ENCODE data around the gene SUV39H1. TPM values are rescaled to one million over a fixed set of nuclear protein-coding genes. Genes with fewer than 3 reads are reported as not detected.
"Not testable (repeated sequence)": the region's sequence is repeated elsewhere in the genome, so short reads cannot be mapped to it uniquely, and the experiment has no call there.

Gene SUV39H1
- total RNA-seq, 6 donors from 2014 or later: 1.2 to 7.3 (median 6.0) TPM

- no peak for DNase-seq
- 81 to 83% methylated on average over 7 to 10 of the region's 10 CpGs for WGBS, 2 donors
- H3K9me3 ChIP-seq: no peaks in the 10 kb centered on the region
- no peaks in the 10 kb centered on the region for H3K27me3 ChIP-seq
- H3K36me3 ChIP-seq: no peaks in the 10 kb centered on the region
- peak overlapping the region in 1 of 4 donors; percentile 43 for H3K27ac ChIP-seq
- peaks cover 0 to 8% (median 1%) of the 10 kb centered on the region in 4 donors for H3K4me1 ChIP-seq
- no peak for ATAC-seq (ENCODE audit: low FRiP score in 2 of 2)
- H3K4me3 ChIP-seq: no peak overlapping the region
- no peak for TF ChIP-seq POLR2AphosphoS5 (IDR thresholded peaks at IDR 0.05)
- TF ChIP-seq EP300 (IDR thresholded peaks at IDR 0.05): no peak
- no peak for TF ChIP-seq POLR2A (IDR thresholded peaks at IDR 0.05)
- TF ChIP-seq CTCF (IDR thresholded peaks at IDR 0.05): no peak
Measured at GRCh38 chrX:48681539-48682183, 14.9 kb upstream of the SUV39H1 start.

DNA sequence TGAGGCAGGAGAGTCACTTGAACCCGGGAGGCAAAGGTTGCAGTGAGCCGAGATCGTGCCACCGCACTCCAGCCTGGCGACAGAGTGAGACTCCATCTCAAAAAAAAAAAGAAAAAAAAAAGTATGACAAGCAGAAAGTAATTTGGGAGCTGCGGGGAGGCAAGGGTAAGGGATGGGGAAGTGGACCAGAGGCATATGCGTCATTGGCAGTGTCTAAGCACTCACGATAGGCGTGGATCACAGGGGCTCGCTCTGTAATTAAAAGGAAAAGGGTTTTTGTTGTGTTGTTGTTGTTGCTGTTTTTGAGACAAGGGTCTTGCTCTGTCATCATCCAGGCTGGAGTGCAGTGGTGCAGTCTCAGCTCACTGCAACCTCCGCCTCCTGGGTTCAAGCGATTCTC is 13.7 kb upstream of the SUV39H1 start:
- not testable (repeated sequence) for H3K9me3 ChIP-seq, H3K4me1 ChIP-seq, H3K36me3 ChIP-seq, H3K4me3 ChIP-seq, H3K27me3 ChIP-seq
- WGBS, 2 donors: 74 to 90% methylated on average over 12 of the region's 12 CpGs
- peak overlapping the region; percentile 79 to 82 (median 81) for H3K27ac ChIP-seq
- DNase-seq: peak in 1 of 2 donors; percentile 42
- peak in 1 of 2 donors; percentile 79 for ATAC-seq (ENCODE audit: low FRiP score in 2 of 2)

DNA sequence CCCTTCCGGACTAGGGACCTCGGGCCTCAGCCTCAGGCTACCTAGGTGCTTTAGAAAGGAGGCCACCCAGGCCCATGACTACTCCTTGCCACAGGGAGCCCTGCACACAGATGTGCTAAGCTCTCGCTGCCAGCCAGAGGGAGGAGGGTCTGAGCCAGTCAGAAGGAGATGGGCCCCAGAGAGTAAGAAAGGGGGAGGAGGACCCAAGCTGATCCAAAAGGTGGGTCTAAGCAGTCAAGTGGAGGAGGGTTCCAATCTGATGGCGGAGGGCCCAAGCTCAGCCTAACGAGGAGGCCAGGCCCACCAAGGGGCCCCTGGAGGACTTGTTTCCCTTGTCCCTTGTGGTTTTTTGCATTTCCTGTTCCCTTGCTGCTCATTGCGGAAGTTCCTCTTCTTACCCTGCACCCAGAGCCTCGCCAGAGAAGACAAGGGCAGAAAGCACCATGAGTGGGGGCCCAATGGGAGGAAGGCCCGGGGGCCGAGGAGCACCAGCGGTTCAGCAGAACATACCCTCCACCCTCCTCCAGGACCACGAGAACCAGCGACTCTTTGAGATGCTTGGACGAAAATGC is 13.0 kb upstream of the SUV39H1 start, which contains the start of gene WAS:
WAS (plus strand) TSS at position 389 of the 572 bp plus-strand sequence; CDS start at position 444, 55 bp downstream.
- ATAC-seq (ENCODE audit: low FRiP score in 2 of 2): peak; percentile 54 to 88
- DNase-seq: peak in 1 of 2 donors; percentile 49
- H3K4me3 ChIP-seq: peak within 1 kb of the TSS in 3 of 4 donors; percentile 28 to 44 (median 34)

DNA sequence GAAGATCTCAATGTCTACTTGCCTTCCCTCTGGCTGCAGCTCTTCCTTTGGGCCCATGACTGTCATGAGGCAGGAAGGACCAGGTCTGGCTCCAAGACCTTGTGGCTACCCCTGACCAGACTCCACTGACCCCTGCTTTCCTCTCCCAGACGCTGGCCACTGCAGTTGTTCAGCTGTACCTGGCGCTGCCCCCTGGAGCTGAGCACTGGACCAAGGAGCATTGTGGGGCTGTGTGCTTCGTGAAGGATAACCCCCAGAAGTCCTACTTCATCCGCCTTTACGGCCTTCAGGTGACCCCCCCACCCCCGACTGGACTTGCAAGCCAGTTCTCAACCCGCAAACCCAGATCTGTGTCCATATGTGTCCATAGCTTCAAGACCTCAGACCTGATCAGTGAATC is 12.4 kb upstream of the SUV39H1 start:
- WGBS, 2 donors: 43 to 58% methylated on average over 1 to 7 of the region's 7 CpGs
- no peaks in the 10 kb centered on the region for H3K9me3 ChIP-seq
- DNase-seq (no peak), ATAC-seq (ENCODE audit: low FRiP score in 2 of 2) (no peak)
- H3K4me3 ChIP-seq: peak overlapping the region in 3 of 4 donors; percentile 28 to 44 (median 34)
- peaks cover 0 to 3% (median 0%) of the 10 kb centered on the region in 4 donors for H3K4me1 ChIP-seq
- peak overlapping the region; percentile 79 to 82 (median 81) for H3K27ac ChIP-seq
- H3K27me3 ChIP-seq: no peaks in the 10 kb centered on the region
- no peaks in the 10 kb centered on the region for H3K36me3 ChIP-seq
- no peak for TF ChIP-seq EP300 (IDR thresholded peaks at IDR 0.05)
- TF ChIP-seq POLR2AphosphoS5 (IDR thresholded peaks at IDR 0.05): no peak
- no peak for TF ChIP-seq CTCF (IDR thresholded peaks at IDR 0.05)
- TF ChIP-seq POLR2A (IDR thresholded peaks at IDR 0.05): no peak

More for the DNA sequence above, 13.0 kb upstream of the SUV39H1 start, which contains the start of gene WAS:
- TF ChIP-seq EP300 (IDR thresholded peaks at IDR 0.05) (no peak), POLR2A (IDR thresholded peaks at IDR 0.05) (peak in 1 of 4 donors; percentile 53), POLR2AphosphoS5 (IDR thresholded peaks at IDR 0.05) (peak in 1 of 2 donors; percentile 32)
- Histone ChIP-seq H3K27ac (peak within 1 kb of the TSS; percentile 79 to 82 (median 81)), H3K36me3 (no peaks in the 10 kb centered on the region), H3K27me3 (no peaks in the 10 kb centered on the region), H3K4me1 (peaks cover 0 to 3% (median 0%) of the 10 kb centered on the region in 4 donors), H3K9me3 (no peaks in the 10 kb centered on the region)
- WGBS, 2 donors: 63 to 66% methylated on average over 4 to 13 of the region's 13 CpGs

DNA sequence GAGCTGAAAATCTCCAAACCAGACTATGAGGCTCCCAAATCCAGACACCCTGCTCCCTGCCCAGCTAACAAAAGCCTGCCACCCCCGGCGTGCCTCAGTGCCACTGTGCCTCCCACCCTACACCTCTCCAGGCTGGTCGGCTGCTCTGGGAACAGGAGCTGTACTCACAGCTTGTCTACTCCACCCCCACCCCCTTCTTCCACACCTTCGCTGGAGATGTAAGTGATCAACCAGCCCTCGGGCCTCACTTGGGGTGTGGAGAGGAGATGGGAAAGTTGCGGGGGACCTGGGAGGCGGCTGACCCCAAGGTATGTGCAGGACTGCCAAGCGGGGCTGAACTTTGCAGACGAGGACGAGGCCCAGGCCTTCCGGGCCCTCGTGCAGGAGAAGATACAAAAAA is 11.1 kb upstream of the SUV39H1 start:
- H3K4me1 ChIP-seq: peaks cover 0 to 3% (median 0%) of the 10 kb centered on the region in 4 donors
- DNase-seq: no peak
- no peak overlapping the region for H3K27ac ChIP-seq
- WGBS, 2 donors: 80 to 81% methylated on average over 7 to 12 of the region's 12 CpGs
- ATAC-seq (ENCODE audit: low FRiP score in 2 of 2): no peak
- H3K9me3 ChIP-seq: no peaks in the 10 kb centered on the region
- no peaks in the 10 kb centered on the region for H3K27me3 ChIP-seq
- no peak overlapping the region for H3K4me3 ChIP-seq
- H3K36me3 ChIP-seq: no peaks in the 10 kb centered on the region
- no peak for TF ChIP-seq POLR2AphosphoS5 (IDR thresholded peaks at IDR 0.05)
- TF ChIP-seq POLR2A (IDR thresholded peaks at IDR 0.05): no peak
- TF ChIP-seq CTCF (IDR thresholded peaks at IDR 0.05): no peak
- no peak for TF ChIP-seq EP300 (IDR thresholded peaks at IDR 0.05)

Data from upper lobe of left lung (tissue), 6 donors.